ENCODE results near the gene FCN2. TPM values are rescaled to one million over a fixed set of nuclear protein-coding genes. Genes with fewer than 3 reads are reported as not detected.
A peak's percentile ranks its signal among the peaks of the same experiment; 100 is the strongest.

The FCN2 gene
- total RNA-seq (not detected), polyA plus RNA-seq (ENCODE audit: insufficient read length in 6 of 6) (not detected)
- long read RNA-seq, donor 1 = 0 reads
- long read RNA-seq, donor 2 = 0 reads
- long read RNA-seq, donor 3 = 0 reads
- long read RNA-seq, donor 4 = 0 reads
- long read RNA-seq, donor 5 = 0 reads
- long read RNA-seq, donor 6 = 0 reads
- long read RNA-seq, donor 7 = 0 reads
- long read RNA-seq, donor 8 = 0 reads
- long read RNA-seq, donor 9 = 0 reads
- long read RNA-seq, donor 10 = 0 reads
- long read RNA-seq, donor 11 = 0 reads
- long read RNA-seq, donor 12 = 0 reads

DNA sequence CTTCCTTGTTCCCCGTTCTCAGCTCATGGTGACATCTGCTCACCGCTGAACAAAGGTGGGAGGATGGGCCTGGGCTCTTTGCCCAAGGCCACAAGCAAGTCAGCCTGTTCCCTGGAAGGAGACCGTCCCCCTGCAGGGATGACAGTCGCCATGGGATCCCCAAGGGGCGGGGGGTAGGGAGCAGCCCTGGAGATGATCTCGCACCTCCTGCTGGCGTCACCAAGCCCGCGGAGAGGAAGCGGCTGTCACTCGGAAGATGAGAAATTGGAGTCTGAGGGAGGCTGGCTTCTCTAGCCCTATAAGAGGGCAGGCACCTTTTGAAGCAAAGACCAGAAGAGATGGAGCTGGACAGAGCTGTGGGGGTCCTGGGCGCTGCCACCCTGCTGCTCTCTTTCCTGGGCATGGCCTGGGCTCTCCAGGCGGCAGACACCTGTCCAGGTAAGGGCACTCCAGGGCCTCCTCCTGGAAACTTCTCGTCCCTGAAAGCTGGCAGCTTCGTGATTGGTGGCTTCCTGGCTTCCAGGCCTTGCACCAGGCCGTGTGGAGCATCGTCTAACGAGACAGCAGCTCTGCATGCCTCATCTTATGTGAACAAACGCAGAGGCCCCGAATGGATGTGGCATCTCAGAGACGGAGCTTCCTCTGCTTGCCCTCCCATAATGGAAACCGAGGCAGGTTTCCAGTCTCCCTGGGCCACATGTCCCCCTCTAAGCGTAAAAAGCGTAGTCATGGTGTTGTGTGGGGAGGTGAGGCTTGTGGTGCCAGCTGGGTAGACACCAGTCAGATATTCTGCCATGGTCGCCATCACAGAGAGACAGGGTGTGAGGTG, at the start of gene FCN2:
TSS of gene FCN2 (plus strand) at position 327 of the 829 bp plus-strand sequence. CDS start at position 339, 12 bp downstream.
- Histone ChIP-seq H3K4me1 (peaks cover 0 to 2% of the 10 kb centered on the region in 2 donors), H3K4me3 (no peak within 1 kb of the TSS), H3K27ac (no peak within 1 kb of the TSS), H3K27me3 (peaks cover 0 to 21% of the 10 kb centered on the region in 2 donors), H3K9me3 (no peaks in the 10 kb centered on the region), H3K36me3 (no peaks in the 10 kb centered on the region)
- TF ChIP-seq, protein P1, sequence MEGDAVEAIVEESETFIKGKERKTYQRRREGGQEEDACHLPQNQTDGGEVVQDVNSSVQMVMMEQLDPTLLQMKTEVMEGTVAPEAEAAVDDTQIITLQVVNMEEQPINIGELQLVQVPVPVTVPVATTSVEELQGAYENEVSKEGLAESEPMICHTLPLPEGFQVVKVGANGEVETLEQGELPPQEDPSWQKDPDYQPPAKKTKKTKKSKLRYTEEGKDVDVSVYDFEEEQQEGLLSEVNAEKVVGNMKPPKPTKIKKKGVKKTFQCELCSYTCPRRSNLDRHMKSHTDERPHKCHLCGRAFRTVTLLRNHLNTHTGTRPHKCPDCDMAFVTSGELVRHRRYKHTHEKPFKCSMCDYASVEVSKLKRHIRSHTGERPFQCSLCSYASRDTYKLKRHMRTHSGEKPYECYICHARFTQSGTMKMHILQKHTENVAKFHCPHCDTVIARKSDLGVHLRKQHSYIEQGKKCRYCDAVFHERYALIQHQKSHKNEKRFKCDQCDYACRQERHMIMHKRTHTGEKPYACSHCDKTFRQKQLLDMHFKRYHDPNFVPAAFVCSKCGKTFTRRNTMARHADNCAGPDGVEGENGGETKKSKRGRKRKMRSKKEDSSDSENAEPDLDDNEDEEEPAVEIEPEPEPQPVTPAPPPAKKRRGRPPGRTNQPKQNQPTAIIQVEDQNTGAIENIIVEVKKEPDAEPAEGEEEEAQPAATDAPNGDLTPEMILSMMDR (IDR thresholded peaks at IDR 0.05) = no peak
- peak in 1 of 4 donors; percentile 59 for DNase-seq
- intact Hi-C loops (cut with DNase I) = no loop called here
- no peak for ATAC-seq

DNA sequence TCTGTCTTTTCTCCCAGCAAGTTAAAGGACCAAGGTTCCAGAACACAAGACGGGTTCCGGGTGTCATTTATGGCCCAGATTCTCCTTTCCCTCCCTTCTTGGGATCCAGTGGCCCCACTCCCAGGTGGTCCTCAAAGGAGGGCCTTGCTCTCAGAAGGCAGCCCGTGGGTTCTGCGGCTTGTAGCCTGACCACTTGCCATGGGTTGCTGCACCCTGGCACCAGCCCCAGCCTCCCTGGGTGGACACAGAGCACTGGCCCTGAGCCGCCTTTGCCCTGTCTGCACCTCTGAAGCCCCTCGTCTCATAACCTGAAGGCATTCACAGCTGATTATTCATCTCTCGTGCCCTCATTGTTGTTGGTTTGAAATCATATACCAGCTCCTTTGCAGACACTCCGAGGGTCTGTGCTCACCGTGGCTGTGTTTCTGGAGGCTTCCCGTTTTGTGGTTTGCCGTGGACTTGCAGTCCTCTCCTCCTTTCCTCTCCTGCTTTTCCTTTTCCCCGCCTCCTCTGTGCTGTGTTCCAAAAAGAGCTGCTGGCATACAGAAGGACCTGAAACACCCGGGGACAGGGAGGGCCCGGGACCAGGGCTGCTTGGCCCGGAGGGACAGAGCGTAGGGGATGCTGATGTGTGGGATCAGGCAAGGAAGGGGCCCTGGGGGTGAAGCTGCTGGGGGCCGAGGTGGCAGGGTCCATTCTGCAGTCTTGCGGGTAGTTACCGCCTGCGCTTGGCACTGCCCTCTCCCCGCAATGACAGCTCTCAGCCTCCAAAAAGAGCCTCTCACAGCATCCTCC, 49.5 kb upstream of the FCN2 start:
- DNase-seq (peak in 1 of 4 donors; percentile 62), ATAC-seq (no peak)
- H3K27me3 ChIP-seq = no peaks in the 10 kb centered on the region
- TF ChIP-seq, protein P1 (IDR thresholded peaks at IDR 0.05) = no peak
- H3K36me3 ChIP-seq = peaks cover 0 to 18% of the 10 kb centered on the region in 2 donors
- intact Hi-C loops (cut with DNase I) = no loop called here
- H3K27ac ChIP-seq = no peak overlapping the region
- H3K9me3 ChIP-seq = no peaks in the 10 kb centered on the region
- no peak overlapping the region for H3K4me3 ChIP-seq
- H3K4me1 ChIP-seq = no peaks in the 10 kb centered on the region

- DNase-seq (peak in 1 of 4 donors; percentile 82), ATAC-seq (no peak)
- H3K4me1 ChIP-seq = no peaks in the 10 kb centered on the region
- TF ChIP-seq, protein P1 (IDR thresholded peaks at IDR 0.05) = no peak
- no peak overlapping the region for H3K27ac ChIP-seq
- no peaks in the 10 kb centered on the region for H3K9me3 ChIP-seq
- intact Hi-C loops (cut with DNase I) = no loop called here
- no peak overlapping the region for H3K4me3 ChIP-seq
- H3K36me3 ChIP-seq = peaks cover 0 to 18% of the 10 kb centered on the region in 2 donors
- no peaks in the 10 kb centered on the region for H3K27me3 ChIP-seq
Observed at GRCh38 chr9:134832471-134832870, 48.1 kb upstream of the FCN2 start.

DNA sequence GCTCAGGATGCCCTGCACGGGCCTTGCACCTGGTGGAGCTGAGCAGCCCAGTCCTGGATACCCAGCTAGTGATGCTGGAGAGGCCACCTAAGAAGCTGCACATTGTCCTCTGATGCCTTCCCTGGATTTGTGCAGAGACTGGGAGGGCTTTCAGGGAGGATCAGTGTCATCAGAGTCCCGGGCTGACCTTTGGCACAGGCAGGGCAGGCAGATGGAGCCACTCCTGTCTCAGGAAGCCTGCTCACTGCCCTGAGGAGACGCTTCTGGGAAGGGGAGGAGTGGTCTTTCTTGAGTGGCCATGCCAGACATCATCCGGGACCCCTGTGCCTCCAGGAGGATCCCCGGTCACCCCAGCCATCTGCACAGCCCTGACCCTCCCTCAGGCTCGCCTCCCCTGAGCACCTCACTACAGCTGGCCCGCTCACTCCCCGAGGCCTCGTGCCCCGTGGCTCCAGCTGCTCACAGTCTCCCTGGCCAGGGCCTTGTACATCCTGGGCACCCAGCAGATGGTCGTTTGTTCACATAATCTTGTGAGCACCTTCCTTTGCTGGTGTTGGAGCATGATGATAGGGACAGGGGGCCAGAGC, 47.2 kb upstream of the FCN2 start:
- intact Hi-C loops (cut with DNase I) = no loop called here
- ATAC-seq = no peak
- no peaks in the 10 kb centered on the region for H3K27me3 ChIP-seq
- peaks cover 0 to 18% of the 10 kb centered on the region in 2 donors for H3K36me3 ChIP-seq
- no peaks in the 10 kb centered on the region for H3K9me3 ChIP-seq
- TF ChIP-seq, protein P1 (IDR thresholded peaks at IDR 0.05) = no peak
- no peaks in the 10 kb centered on the region for H3K4me1 ChIP-seq
- no peak overlapping the region for H3K4me3 ChIP-seq
- no peak overlapping the region for H3K27ac ChIP-seq
- peak in 1 of 4 donors; percentile 56 for DNase-seq

All from left lung (tissue), 14 donors.